GM11168 (cell line): ENCODE data around the gene IFRD2.

Experiments used
- in situ Hi-C: fragments of 300-500 bp; cut with MboI; formaldehyde crosslinking; loops from one replicate; pipeline ENCODE4 v1.12.0; 2022; ENCODE audit warnings: low sequenced_read_pairs; ENCODE audit not compliant: unreplicated experiment

Gene IFRD2

DNA sequence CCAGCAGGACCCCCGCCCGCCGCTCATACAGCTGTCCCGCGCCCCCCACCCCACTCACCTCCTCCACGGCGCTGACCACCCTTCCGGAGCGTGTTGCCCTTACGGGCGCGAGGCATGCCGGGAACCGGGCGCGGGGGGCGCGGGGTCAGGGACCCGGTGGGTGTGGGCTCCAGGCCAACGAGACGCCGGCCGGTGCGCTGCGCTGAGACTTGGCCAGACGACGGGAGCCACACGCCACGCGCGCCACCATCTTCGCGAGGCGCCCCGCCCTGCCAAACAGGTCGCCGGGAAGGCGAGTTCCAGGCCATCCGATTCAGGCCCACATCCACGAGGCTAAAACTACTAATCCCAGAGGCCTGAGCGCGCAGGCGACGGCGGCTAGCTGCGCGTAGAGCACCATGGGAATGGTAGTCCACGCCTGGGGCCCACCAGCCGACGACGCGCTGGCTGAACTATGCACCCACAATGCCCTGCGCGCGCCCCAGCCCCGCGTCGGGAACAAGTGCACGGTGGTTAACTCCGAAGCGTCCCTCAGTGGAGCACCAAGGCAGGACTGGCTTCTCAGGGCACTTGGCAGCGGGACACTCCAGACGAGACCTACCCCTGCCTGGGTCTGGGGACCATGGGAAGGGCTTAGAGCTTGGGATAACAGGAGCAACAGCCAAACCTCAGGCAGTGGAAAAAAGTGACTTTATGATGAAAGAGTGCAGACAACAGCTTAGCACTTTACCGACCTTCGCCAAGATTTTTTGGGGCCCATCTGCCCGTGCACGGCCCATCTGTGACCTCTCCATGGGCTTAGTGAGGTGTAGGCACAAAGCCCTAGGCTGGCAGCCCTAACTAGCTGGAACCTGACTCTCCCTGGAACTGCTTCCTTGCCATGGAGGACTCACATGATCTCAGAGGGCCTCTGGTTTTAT is at the start of gene IFRD2:
IFRD2 (minus strand) TSS at position 271 of the 920 bp plus-strand sequence; CDS start at position 116, 155 bp downstream.
- in situ Hi-C loops: no loop called here

DNA sequence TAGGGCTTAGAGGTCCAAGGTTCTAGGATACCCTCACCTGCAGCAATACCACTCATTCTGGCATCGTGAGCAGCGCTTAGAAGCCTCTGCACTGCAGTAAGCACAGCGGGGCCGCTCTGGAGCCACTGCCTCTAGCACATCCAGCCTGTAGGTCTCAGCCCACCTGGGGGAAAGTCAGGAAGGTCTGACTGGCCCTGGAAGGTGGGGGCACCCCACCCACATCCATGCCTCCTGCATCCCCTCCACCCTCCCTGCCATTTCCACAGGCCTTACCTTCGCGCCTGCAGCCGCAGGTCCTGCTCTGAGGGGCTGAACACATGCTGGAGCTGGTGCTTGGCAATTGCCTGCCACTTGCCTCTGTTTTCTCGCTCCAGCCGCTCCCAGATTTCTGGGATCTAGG is 49.3 kb upstream of the IFRD2 start:
- in situ Hi-C loops: no loop called here

GRCh38 chr3:50340448-50341329 is 48.5 kb upstream of the IFRD2 start, which contains the start of gene RASSF1:
TSS of gene RASSF1 (minus strand) at chr3:50340836. CDS start at chr3:50340805, 31 bp downstream.
- in situ Hi-C loops: no loop called here

- in situ Hi-C loops: no loop called here
Observed at GRCh38 chr3:50340147-50340447, 47.9 kb upstream of the IFRD2 start.

DNA sequence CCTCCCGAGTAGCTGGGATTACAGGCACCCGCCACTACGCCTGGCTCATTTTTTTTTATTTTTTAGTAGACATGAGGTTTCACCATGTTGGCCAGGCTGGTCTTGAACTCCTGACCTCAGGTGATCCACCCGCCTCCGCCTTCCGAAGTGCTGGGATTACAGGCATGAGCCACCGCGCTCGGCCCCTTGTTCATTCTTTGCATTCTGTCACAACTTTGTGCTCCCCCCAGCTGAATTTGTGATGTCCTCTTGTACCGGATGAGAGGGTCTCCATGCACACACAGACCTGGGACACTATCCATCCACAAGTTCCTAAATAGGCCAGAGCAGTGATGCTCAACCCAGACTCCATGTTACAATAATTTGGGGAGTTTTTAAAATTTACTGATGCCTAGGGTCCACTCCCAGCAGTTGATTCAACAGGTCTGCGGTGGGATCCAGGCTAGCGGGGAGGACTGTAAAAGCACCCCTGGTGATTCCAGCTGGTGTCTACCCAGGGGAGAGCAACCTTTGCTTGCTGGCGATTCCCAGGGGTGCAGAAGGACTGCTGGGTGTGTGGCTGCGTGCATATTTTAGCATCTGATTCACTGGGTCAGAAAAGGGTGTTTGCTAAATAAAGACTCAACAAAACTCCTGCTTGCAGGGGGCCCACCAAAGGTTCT is 47.4 kb upstream of the IFRD2 start:
- in situ Hi-C loops: no loop called here

DNA sequence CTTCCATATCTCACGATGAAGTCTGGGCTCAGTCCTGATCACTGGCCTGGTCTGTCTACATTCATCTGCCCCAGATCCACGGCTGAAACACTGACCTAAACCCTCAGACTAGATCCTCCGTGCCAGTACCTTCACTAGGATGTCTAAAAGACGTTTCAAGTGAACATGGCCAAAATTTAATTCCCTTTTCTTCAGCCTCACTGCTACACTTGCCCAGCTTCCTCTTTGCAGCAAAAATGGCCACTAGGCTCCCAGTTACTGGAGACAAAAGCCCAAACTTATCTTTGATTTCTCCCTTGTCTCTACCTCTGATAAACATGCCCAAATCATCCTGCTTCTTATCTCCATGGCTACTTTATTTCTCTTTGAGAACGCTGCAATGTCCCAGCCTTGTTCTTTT is 46.7 kb upstream of the IFRD2 start:
- in situ Hi-C loops: no loop called here

DNA sequence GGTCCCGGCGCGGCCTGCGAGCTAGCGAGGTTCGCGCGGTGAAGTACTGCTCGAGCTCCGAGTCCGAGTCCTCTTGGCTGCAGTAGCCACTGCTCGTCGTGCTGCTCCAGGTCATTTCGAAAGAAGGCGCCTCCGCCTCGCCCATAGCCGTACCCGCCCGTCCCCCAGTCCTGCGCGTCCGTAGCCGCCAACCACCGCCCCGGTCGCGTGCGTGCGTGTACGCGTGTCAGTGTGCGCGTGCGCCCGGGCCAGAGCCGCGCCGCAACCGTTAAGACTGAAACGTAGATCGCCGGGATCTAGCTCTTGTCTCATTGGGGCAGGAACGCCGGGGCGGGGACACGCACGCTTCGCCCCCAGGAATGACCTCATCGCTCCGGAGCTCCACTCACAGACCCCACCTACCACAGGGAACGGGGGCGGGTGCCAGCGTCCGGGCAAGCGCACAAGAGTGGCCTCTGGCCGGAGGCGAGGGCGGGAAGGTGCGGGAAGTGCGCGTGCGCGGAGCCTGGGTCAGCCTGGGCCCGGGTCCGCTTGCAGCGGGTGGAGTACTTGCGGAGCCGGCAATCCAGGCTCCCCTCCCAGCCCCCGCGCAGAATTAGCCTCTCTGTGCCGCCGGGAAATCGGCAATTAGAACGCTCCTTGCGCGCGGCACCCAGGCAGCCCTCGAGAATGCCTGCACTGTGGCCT is 45.1 kb upstream of the IFRD2 start:
- in situ Hi-C loops: no loop called here

DNA sequence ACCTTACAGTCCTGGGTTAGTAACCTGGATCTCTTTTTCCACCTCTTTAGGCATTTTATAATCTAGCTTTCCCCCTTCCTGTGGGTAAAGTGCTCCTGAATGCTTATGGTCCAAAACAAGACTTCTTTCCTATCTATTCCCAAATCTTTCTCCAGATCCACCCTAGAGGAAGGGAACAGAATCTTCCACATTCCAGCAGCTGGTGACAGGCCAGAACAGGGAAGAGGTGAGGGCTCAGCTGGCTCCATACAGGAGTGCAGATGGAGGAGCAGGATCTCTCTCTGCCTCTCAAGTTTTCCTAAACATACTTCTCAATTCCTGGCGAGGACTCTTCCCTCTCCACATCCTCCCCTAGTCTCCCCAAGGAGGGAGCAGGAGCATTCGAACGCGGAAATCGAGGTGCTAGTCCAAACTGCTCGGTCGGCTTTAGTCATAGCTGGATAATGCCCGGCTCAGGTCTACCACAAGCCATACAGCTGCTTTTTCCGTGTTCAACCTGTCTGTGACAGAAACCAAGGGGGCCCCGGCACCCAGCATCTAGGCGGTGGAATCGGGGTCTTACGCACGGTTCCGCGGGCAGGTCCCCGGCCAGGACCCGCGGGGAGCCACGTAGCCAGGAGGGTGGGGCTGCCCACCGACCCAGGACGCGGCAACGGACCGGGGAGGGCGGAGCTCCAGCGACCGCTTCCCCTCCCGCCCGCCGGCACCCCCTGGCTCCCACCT is 44.4 kb upstream of the IFRD2 start:
- in situ Hi-C loops: no loop called here

DNA sequence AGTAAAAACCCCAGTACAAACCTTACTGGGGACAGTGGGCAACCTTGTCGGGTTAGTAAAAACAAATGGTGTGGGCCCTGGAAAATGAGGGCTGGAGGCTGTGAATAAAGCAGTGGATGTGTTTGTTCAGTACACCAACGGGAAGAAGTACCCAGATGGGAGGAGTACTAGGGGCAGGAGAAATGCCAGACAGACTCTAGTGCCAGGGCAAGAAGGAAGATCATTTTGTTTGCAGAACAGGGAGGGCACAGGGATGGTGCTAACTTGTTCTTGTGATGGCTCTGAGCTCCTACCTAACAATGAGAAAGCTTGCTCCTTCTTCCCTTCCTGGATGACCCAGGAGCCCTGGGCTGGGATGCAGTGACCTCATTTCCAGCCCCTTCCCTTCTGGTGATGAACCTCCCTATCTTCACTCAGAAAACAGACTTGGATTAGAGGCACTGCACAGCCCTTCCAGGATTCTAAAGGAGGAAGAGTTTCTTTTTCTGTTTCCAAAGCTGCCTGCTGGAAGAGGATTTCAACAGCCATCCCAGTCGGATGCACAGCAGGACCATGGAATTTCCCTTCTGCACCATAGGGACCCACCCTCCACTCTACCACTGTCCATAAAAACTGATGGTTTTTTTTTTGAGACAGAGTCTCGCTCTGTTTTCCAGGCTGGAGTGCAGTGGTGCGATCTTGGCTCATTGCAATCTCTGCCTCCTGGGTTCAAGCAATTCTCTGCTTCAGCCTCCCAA is 42.3 kb upstream of the IFRD2 start:
- in situ Hi-C loops: no loop called here

GRCh38 chr3:50333744-50334328 is 41.6 kb upstream of the IFRD2 start:
- in situ Hi-C loops: no loop called here

DNA sequence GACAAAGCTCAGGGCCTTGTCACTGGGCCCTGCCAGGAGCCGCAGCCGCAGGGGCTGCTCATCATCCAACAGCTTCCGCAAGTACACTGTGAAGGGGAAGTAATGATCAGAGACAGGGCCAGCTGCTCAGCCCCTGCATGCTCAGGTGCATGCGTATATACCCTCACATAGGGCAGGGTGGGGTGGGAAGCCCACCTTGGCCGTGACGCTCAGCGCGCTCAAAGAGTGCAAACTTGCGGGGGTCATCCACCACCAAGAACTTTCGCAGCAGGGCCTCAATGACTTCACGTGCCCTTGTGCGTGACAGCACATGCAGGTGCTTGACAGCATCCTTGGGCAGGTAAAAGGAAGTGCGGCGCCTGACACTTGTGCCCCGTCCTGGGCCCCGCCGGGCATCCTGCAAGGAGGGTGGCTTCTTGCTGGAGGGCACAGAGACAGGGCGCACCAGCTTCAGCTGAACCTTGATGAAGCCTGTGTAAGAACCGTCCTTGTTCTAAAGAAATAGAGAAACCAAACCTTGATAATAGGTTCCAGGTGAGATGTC is 39.2 kb upstream of the IFRD2 start:
- in situ Hi-C loops: no loop called here

DNA sequence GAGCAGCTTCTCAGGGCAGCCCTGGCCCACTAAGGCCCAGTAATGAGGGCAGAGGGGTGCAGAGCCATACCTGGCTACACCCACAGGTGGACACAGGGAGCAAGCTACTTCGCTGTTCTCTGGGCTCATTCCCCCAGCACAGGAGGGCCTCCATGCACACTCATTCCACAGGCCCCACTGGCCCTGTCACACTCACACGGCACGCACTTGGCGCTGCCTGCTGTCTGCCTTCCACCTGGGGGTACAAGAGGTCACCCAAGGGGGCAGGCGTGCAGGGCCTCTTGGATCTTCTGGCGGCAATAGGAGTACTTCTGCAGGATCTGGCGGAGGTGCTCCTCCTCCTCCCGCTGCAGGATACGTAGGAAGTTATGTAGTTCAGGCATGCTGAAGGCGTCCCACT is 38.1 kb upstream of the IFRD2 start:
- in situ Hi-C loops: no loop called here

- in situ Hi-C loops: no loop called here
Observed at GRCh38 chr3:50327943-50328691, 35.9 kb upstream of the IFRD2 start, which contains the start of gene TUSC2. TSS of gene TUSC2 (minus strand) at chr3:50328223. CDS start at chr3:50328099, 124 bp downstream.

GRCh38 chr3:50327129-50327528 is 34.9 kb upstream of the IFRD2 start:
- in situ Hi-C loops: no loop called here

DNA sequence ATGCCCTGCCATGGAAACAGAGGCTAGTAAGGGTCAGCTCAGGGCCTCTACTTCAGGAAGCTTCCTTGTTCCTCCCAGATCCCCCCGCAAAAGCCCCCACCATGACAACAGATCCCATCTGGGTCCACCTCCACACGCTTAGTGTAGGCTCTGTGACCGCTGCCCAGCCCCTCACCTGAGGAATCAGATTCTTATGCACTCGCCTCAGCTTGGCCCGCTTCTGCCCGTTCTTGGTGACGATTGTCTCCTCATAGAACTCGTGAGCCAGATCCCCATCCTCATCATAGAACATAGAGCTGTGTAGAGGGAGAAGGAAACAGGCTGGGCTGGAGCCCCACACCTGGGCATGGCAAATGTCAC is 33.9 kb upstream of the IFRD2 start:
- in situ Hi-C loops: no loop called here

- in situ Hi-C loops: no loop called here
Observed at GRCh38 chr3:50325497-50326181, 33.4 kb upstream of the IFRD2 start.

GRCh38 chr3:50325113-50325480 is 32.9 kb upstream of the IFRD2 start:
- in situ Hi-C loops: no loop called here
